Liver (tissue), 3 donors: ENCODE measurements around the gene SLC51B.

ENCODE experiments used
- EGR1 ChIP-seq, 2 donors: IDR thresholded peaks; 2 replicates each; pipeline ENCODE4 v1.6.1; 2016 to 2018; ENCODE audit warnings: antibody characterized with exemption in 2 of 2, low read depth in 2 of 2
- GABPA ChIP-seq, 2 donors: IDR thresholded peaks in 1 of 2; conservative IDR thresholded peaks in 1 of 2; 2 replicates each; pipeline ENCODE4 v1.6.1; 2016; ENCODE audit warnings: antibody characterized with exemption in 2 of 2, mild to moderate bottlenecking in 1 of 2, moderate library complexity in 1 of 2
- HNF4A ChIP-seq, 2 donors: conservative IDR thresholded peaks; 2 replicates each; pipeline ENCODE4 v1.6.1; 2016; ENCODE audit warnings: antibody characterized with exemption in 2 of 2, mild to moderate bottlenecking in 2 of 2
- JUND ChIP-seq, 2 donors: IDR thresholded peaks; 2 replicates each; pipeline ENCODE4 v1.6.1; 2016; ENCODE audit warnings: antibody characterized with exemption in 2 of 2
- RAD21 ChIP-seq, 2 donors: IDR thresholded peaks; 2 replicates each; pipeline ENCODE4 v1.6.1; 2016; ENCODE audit warnings: antibody characterized with exemption in 2 of 2, mild to moderate bottlenecking in 2 of 2
- TAF1 ChIP-seq: conservative IDR thresholded peaks from 2 replicates; pipeline ENCODE4 v1.6.1; 2016; ENCODE audit warnings: antibody characterized with exemption, mild to moderate bottlenecking
- TF ChIP-seq, protein P1 (sequence below): IDR thresholded peaks from 2 replicates; pipeline ENCODE4 v1.6.1; 2016; ENCODE audit warnings: antibody characterized with exemption
- TF ChIP-seq, protein P2 (sequence below): fragments of 150-350 bp; IDR thresholded peaks from 2 replicates; pipeline ENCODE4 v1.5.1; 2017; ENCODE audit warnings: improper control_type of control experiment, low read depth, low read length; ENCODE audit not compliant: missing input control
- TF ChIP-seq, protein P3 (sequence below): IDR thresholded peaks from 2 replicates; pipeline ENCODE4 v1.6.1; 2016; ENCODE audit warnings: antibody characterized with exemption
- donor health status: healthy.
- donor health status: healthy.

DNA sequence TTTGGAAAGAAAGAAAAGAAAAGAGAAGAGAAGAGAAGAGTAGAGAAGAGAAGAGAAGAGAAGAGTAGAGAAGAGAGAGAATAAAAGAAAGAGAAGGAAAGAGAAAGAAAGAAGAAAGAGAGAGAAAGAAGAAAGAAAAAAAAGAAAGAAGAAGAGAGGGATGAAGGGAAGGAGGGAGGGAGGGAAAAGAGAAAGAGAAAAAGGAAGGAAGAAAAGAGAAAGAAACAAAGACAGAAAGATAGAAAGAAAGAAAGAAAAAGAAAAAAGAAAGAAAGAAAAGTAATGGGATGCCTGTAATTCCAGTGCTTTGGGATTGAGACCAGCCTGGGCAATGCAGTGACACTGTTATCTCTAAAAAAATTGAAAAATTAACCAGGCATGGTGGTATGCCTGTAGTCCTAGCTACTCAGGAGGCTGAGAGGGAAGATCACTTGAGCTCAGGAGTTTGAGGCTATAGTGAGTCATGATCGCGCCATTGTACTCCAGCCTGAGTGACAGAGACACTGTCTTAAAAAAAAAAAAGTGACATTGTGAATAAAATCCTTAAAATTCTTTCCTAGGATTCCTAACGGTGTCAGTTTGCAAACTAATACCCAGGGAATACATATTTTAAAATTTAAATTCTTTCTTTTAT, 20.9 kb downstream of the SLC51B start:
- TF ChIP-seq, protein P1, sequence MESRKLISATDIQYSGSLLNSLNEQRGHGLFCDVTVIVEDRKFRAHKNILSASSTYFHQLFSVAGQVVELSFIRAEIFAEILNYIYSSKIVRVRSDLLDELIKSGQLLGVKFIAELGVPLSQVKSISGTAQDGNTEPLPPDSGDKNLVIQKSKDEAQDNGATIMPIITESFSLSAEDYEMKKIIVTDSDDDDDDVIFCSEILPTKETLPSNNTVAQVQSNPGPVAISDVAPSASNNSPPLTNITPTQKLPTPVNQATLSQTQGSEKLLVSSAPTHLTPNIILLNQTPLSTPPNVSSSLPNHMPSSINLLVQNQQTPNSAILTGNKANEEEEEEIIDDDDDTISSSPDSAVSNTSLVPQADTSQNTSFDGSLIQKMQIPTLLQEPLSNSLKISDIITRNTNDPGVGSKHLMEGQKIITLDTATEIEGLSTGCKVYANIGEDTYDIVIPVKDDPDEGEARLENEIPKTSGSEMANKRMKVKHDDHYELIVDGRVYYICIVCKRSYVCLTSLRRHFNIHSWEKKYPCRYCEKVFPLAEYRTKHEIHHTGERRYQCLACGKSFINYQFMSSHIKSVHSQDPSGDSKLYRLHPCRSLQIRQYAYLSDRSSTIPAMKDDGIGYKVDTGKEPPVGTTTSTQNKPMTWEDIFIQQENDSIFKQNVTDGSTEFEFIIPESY = no peak
- TF ChIP-seq JUND (IDR thresholded peaks at IDR 0.05) = no peak
- TF ChIP-seq, protein P2, sequence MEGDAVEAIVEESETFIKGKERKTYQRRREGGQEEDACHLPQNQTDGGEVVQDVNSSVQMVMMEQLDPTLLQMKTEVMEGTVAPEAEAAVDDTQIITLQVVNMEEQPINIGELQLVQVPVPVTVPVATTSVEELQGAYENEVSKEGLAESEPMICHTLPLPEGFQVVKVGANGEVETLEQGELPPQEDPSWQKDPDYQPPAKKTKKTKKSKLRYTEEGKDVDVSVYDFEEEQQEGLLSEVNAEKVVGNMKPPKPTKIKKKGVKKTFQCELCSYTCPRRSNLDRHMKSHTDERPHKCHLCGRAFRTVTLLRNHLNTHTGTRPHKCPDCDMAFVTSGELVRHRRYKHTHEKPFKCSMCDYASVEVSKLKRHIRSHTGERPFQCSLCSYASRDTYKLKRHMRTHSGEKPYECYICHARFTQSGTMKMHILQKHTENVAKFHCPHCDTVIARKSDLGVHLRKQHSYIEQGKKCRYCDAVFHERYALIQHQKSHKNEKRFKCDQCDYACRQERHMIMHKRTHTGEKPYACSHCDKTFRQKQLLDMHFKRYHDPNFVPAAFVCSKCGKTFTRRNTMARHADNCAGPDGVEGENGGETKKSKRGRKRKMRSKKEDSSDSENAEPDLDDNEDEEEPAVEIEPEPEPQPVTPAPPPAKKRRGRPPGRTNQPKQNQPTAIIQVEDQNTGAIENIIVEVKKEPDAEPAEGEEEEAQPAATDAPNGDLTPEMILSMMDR = no peak
- TF ChIP-seq GABPA (IDR thresholded peaks at IDR 0.05 in 1 of 2, conservative IDR thresholded peaks at IDR 0.05 in 1 of 2) = no peak
- TF ChIP-seq HNF4A (conservative IDR thresholded peaks at IDR 0.05) = no peak
- no peak for TF ChIP-seq EGR1 (IDR thresholded peaks at IDR 0.05; ENCODE audit: low read depth in 2 of 2)
- TF ChIP-seq, protein P3, sequence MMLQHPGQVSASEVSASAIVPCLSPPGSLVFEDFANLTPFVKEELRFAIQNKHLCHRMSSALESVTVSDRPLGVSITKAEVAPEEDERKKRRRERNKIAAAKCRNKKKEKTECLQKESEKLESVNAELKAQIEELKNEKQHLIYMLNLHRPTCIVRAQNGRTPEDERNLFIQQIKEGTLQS = no peak
- TF ChIP-seq TAF1 = no peak
- no peak for TF ChIP-seq RAD21 (IDR thresholded peaks at IDR 0.05)
